Measurements from ENCODE around the gene VPS37D.

DNA sequence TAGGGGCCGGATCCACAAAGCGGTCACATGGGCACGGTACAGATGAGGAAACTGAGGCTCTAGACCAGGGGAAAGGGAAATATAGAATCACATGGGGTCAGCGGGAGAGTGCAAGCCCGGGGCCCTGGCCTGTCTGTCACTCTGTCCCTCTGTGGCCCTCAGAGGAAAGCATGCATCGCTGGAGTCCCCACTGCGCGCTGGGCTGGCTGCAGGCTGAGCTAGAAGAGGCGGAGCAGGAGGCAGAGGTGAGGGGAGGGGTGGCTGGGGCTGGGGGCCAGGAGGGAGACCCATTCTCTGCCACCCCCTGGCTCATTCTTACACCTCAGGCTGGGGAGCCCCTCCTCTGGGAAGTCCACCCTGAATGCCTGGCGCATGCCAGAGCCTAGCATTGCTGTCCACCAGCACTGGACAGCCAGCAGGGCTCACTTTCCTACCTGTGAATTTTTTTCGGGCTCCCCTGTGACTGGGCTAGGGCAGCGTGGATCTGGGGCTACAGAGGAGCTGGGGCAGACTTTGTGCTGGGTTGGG, 2.3 kb downstream of the VPS37D start:
- TF ChIP-seq, protein P1, sequence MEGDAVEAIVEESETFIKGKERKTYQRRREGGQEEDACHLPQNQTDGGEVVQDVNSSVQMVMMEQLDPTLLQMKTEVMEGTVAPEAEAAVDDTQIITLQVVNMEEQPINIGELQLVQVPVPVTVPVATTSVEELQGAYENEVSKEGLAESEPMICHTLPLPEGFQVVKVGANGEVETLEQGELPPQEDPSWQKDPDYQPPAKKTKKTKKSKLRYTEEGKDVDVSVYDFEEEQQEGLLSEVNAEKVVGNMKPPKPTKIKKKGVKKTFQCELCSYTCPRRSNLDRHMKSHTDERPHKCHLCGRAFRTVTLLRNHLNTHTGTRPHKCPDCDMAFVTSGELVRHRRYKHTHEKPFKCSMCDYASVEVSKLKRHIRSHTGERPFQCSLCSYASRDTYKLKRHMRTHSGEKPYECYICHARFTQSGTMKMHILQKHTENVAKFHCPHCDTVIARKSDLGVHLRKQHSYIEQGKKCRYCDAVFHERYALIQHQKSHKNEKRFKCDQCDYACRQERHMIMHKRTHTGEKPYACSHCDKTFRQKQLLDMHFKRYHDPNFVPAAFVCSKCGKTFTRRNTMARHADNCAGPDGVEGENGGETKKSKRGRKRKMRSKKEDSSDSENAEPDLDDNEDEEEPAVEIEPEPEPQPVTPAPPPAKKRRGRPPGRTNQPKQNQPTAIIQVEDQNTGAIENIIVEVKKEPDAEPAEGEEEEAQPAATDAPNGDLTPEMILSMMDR (IDR thresholded peaks at IDR 0.05), result no peak
- TF ChIP-seq ZFX (IDR thresholded peaks at IDR 0.05; ENCODE audit: borderline replicate concordance), result no peak
